8988T (cell line): ENCODE data around the gene LAMB4.

Experiments
- DNase-seq: peaks from one replicate; pipeline ENCODE4 v3.0.0; 2011

The LAMB4 gene

DNA sequence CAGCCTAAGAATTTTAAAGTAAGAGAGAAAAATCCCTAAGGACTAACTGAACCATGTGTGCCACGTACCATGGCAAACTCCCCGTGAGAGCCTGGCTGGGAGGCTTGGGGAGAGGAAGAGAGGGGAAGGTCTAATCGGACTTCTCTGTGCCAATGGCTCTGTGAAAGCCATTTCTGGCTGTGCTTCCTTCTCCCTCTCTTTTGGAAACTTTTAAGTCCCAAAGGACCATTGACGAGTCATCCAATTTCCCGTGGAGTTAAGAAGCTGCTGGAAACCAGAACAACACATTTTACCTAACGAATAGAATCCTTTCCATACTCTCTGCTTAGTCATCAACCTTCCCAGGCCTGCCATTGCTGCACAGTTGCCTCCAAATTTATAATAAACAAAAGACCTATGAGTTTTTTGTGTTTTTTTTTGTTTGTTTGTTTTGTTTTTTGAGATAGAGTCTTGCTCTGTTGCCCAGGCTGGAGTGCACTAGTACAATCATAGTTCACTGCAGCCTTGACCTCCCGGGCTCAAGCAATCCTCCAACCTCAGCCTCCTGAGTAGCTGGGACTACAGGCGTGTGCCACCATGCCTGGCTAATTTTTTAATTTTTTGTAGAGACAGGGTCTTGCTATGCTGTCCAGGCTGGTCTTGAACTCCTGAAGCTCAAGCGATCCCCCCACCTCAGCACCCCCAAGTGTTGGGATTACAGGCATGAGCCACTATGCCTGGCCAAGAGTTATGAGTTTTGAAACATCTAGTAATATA lies 140.4 kb downstream of the LAMB4 start:
- DNase-seq = no peak

- DNase-seq = no peak
Measured at GRCh38 chr7:107982918-107983389, 147.2 kb downstream of the LAMB4 start.

- no peak for DNase-seq
Measured at GRCh38 chr7:107982042-107982840, 147.9 kb downstream of the LAMB4 start.

DNA sequence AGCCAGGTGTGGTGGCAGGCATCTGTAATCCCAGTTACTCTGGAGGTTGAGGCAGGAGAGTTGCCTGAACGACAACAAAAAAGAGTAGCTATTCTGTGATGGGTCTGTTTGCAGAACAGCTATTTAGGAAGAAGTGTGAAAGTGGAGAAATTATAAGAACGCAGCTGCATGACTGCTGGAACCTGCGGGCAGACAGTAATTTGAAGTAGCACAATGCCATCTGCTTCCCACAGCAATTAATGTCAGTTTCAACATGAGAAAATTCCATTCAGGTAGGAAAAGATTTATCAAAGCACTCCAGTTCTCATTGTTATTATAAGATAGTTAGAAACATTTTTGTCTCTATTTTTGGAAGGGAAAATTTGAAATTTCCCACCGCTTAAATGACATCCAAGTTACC lies 148.7 kb downstream of the LAMB4 start:
- DNase-seq = no peak

DNA sequence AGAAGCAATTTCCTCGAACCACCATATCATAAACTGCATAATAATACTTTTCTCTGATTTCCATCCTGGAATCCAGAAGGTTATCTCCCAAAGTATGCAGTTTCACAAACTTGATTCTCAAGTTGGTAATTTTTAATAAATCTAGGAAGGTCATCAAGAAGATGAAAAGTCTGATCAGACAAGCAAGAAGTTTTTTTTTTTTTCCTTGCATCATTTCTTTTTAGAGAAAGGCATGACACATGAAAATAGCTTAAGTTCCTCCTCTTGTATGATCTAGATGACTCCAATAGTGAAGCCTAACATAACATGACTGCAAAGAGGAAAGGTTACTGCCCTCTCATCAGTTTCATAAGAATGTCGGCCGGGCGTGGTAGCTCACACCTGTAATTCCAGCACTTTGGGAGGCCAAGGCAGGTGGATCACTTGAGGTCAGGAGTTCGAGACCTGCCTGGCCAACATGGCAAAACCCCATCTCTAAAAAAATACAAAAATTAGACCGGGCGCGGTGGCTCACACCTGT lies 149.4 kb downstream of the LAMB4 start:
- DNase-seq = no peak

- no peak for DNase-seq
Measured at GRCh38 chr7:107980171-107980570, 150.0 kb downstream of the LAMB4 start.

- DNase-seq = no peak
Measured at GRCh38 chr7:107978815-107979408, 151.2 kb downstream of the LAMB4 start.

GRCh38 chr7:107977048-107977447 lies 153.1 kb downstream of the LAMB4 start:
- no peak for DNase-seq

DNA sequence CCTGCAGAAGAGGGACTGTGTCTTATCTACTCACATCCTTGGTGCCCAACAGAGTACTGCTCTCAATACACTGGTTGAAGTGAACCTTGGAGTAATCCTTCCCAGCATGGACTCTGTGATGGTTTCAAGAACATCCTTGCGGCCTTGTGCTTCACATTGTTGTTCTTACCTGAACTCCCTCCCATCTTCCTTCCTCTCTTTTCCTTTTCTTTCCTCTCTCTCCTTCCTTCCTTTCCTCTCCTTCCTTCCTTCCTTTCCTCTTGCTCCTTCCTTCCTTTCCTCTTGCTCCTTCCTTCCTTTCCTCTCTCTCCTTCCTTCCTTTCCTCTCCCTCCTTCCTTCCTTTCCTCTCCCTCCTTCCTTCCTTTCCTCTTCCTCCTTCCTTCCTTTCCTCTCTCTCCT lies 153.5 kb downstream of the LAMB4 start:
- no peak for DNase-seq

- DNase-seq = no peak
Measured at GRCh38 chr7:107975394-107976013, 154.7 kb downstream of the LAMB4 start.

DNA sequence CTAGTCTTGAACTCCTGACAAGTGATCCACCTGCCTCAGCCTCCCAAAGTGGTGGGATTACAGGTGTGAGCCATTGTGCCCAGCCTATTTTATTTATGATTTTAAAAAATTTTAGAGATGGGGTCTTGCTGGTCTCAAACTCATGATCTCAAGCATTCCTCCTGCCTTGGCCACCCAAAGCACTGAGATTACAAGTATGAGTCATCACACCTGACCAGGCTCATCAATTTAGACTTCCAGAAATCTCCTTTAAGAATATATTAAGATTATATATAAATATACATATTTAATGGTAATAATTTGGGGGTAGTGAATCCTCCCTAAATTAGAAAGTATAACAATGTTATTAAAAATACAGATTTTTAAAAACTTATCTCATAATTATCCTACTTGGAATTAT lies 156.3 kb downstream of the LAMB4 start:
- DNase-seq = no peak
